HEK293T (cell line): ENCODE measurements around the gene EIF2B1.
A peak's percentile ranks its signal among the peaks of the same experiment; 100 is the strongest.

Experiments
- BHLHE40 ChIP-seq: fragments of 450-650 bp; IDR thresholded peaks from 2 replicates; pipeline ENCODE4 v1.6.1; 2016; ENCODE audit warnings: mild to moderate bottlenecking, moderate library complexity, borderline replicate concordance
- CTBP1 ChIP-seq: fragments of 450-650 bp; IDR thresholded peaks from 2 replicates; pipeline ENCODE4 v1.6.1; 2016; ENCODE audit warnings: borderline replicate concordance
- ELF4 ChIP-seq: fragments of 450-650 bp; IDR thresholded peaks from 2 replicates; pipeline ENCODE4 v1.6.1; 2017; ENCODE audit warnings: antibody characterized with exemption
- FOXA1 ChIP-seq: fragments of 450-650 bp; IDR thresholded peaks from 2 replicates; pipeline ENCODE4 v1.6.1; 2016; ENCODE audit warnings: mild to moderate bottlenecking
- FOXK2 ChIP-seq: fragments of 450-650 bp; IDR thresholded peaks from 2 replicates; pipeline ENCODE4 v1.6.1; 2016; ENCODE audit warnings: mild to moderate bottlenecking
- FOXM1 ChIP-seq: fragments of 450-650 bp; IDR thresholded peaks from 2 replicates; pipeline ENCODE4 v1.6.1; 2017; ENCODE audit warnings: mild to moderate bottlenecking, borderline replicate concordance
- HDGF ChIP-seq: fragments of 450-650 bp; IDR thresholded peaks from 2 replicates; pipeline ENCODE4 v1.6.1; 2017; ENCODE audit warnings: antibody characterized with exemption, borderline replicate concordance
- L3MBTL2 ChIP-seq: fragments of 450-650 bp; conservative IDR thresholded peaks from 2 replicates; pipeline ENCODE4 v1.6.1; 2016; ENCODE audit warnings: mild to moderate bottlenecking
- NFRKB ChIP-seq: fragments of 450-650 bp; IDR thresholded peaks from 2 replicates; pipeline ENCODE4 v1.6.1; 2016; ENCODE audit warnings: mild to moderate bottlenecking, moderate library complexity
- SP1 ChIP-seq: fragments of 450-650 bp; IDR thresholded peaks from 2 replicates; pipeline ENCODE4 v1.6.1; 2017
- SUZ12 ChIP-seq: fragments of 450-650 bp; IDR thresholded peaks from 2 replicates; pipeline ENCODE4 v1.6.1; 2016; ENCODE audit warnings: mild to moderate bottlenecking
- TARDBP ChIP-seq: fragments of 450-650 bp; IDR thresholded peaks from 2 replicates; pipeline ENCODE4 v1.6.1; 2016
- ZNF384 ChIP-seq: fragments of 450-650 bp; IDR thresholded peaks from 2 replicates; pipeline ENCODE4 v1.6.1; 2016
- TF ChIP-seq, protein P1 (sequence below): fragments of 450-650 bp; IDR thresholded peaks from 2 replicates; pipeline ENCODE4 v1.6.1; 2016

DNA sequence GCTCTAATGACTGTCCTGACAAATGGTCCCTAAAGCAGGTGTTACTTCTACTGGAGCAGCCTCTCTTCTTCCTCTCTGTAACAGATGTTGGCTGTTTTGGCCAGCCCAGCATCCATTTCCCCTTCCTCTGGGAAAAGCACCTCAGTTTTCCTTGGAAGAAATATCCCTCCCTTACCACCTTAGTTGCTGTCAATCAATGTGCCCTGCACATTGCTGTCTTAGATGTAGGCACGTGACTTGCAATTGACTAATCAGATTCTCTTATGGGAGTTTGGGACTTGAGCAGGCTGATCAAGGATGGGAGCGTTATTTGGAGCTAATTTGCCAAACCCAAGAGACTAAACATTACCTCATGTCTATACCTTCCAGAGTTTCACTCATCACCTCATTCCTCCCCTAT is 61.1 kb downstream of the EIF2B1 start:
- TF ChIP-seq SUZ12 (no peak), SP1 (no peak), ZNF384 (no peak), ELF4 (no peak), BHLHE40 (no peak), FOXM1 (no peak), FOXA1 (no peak), CTBP1 (no peak), TARDBP (no peak), FOXK2 (no peak), L3MBTL2 (no peak), HDGF (no peak), NFRKB (no peak)
- TF ChIP-seq, protein P1, sequence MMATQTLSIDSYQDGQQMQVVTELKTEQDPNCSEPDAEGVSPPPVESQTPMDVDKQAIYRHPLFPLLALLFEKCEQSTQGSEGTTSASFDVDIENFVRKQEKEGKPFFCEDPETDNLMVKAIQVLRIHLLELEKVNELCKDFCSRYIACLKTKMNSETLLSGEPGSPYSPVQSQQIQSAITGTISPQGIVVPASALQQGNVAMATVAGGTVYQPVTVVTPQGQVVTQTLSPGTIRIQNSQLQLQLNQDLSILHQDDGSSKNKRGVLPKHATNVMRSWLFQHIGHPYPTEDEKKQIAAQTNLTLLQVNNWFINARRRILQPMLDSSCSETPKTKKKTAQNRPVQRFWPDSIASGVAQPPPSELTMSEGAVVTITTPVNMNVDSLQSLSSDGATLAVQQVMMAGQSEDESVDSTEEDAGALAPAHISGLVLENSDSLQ: 0 out of 2 replicates have a peak, but pooled peaks have one; percentile 32
